Kidney (tissue), 14 donors: ENCODE results near the gene ADGRG2. TPM values are rescaled to one million over a fixed set of nuclear protein-coding genes. Genes with fewer than 3 reads are reported as not detected.

Source experiments
- DNase-seq, 5 donors: peaks; one replicate each; pipeline ENCODE4 v3.0.0-alpha.2; 2013 to 2020
- FAIRE-seq: peaks from 2 replicates; lab custom pipeline; 2012; peaks lifted over from hg19 to GRCh38; lab: Jason Lieb, UNC
- H3K27ac ChIP-seq, 2 donors: one replicate each; pipeline ENCODE4 v1.7.0; 2013; ENCODE audit warnings: low read depth in 2 of 2, low read length in 2 of 2, inconsistent platforms in 1 of 2
- H3K27me3 ChIP-seq: one replicate; pipeline ENCODE4 v1.7.1; 2013; ENCODE audit warnings: low read length, inconsistent platforms; ENCODE audit not compliant: control insufficient read depth, insufficient read depth
- H3K36me3 ChIP-seq, 3 donors: one replicate each; pipeline versions ENCODE4 v1.7.0 to v1.7.1; 2013; ENCODE audit warnings: low read length in 3 of 3, control low read depth in 1 of 3, inconsistent platforms in 1 of 3; ENCODE audit not compliant: insufficient read depth in 3 of 3, control insufficient read depth in 2 of 3
- H3K4me1 ChIP-seq, 3 donors: one replicate each; pipeline versions ENCODE4 v1.7.0 to v1.7.1; 2013; ENCODE audit warnings: low read length in 3 of 3, inconsistent platforms in 1 of 3, low read depth in 1 of 3; ENCODE audit not compliant: control insufficient read depth in 2 of 3, insufficient read depth in 2 of 3
- H3K4me3 ChIP-seq, 3 donors: one replicate each; pipeline versions ENCODE4 v1.7.0 to v1.8.1; 2013; ENCODE audit warnings: low read length in 3 of 3, control low read depth in 1 of 3, inconsistent platforms in 1 of 3
- H3K9ac ChIP-seq, 3 donors: one replicate each; pipeline versions ENCODE4 v1.7.0 to v1.7.1; 2013; ENCODE audit warnings: low read length in 3 of 3, control low read depth in 1 of 3, inconsistent platforms in 1 of 3
- H3K9me3 ChIP-seq, 3 donors: one replicate each; pipeline versions ENCODE4 v1.7.0 to v1.7.1; 2013; ENCODE audit warnings: low read length in 3 of 3, control low read depth in 1 of 3, inconsistent platforms in 1 of 3; ENCODE audit not compliant: control insufficient read depth in 2 of 3, insufficient read depth in 1 of 3
- intact Hi-C: fragments of 100-400 bp; cut with DNase I; formaldehyde crosslinking; loops from one replicate; pipeline ENCODE4 v1.11.1; 2022
- polyA plus RNA-seq: library from polyadenylated mRNA; stranded (reverse); fragments of 350-450 nt; fragmentation: Illumina TruSeq; extraction: RNeasy Lipid Tissue Mini Kit (QIAGEN cat#74804); gene quantifications from one replicate; pipeline ENCODE4 v1.2.3, GENCODE V29; 2014; ENCODE audit warnings: low read depth, low replicate concordance; ENCODE audit not compliant: insufficient read depth
- total RNA-seq: library from RNA; stranded (reverse); fragmentation: NEBNext Ultra II Directional; extraction: Animal tissue kit (Norgen Biotek cat#: 25700); gene quantifications from one replicate; pipeline ENCODE4 v1.2.1, GENCODE V29; 2021
- TF ChIP-seq, protein P1 (sequence below): IDR thresholded peaks from 3 replicates; pipeline ENCODE4 v1.5.1; 2012; ENCODE audit warnings: mild to moderate bottlenecking, moderate library complexity, borderline replicate concordance; ENCODE audit not compliant: insufficient read depth; ENCODE audit errors: extremely low read depth
- donor health status: control.
- donor health status: control.
- donor health status: control.
- donor health status: control.
- donor health status: control.
- donor health status: DM: yes; HTN: yes; CAD: no.
- donor health status: Normal renal cell carcinoma (clear cell type).

ADGRG2 gene
- total and polyA plus RNA-seq, 2 donors from 2014 or later, result 1.2 TPM; not detected in 1

DNA sequence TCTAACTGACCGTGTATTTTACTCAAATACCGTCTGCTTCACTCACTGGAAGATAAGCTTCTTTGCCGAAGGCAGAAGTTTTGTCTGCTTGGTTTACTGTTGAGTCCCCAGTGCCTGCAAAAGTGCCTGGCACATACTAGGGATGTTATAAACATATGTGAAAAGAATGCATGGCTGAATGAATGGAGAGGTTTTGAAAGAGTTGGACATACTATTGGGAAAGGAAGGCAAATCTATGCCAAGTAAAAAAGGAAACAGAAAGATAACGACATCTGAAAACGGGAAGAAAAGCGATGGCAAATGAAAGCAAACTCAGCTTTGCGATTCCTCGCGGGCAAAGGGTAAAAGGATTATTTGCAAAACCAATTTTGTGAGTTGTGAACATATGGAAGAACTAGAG is 21.7 kb downstream of the ADGRG2 start:
- H3K4me3 ChIP-seq, result no peak overlapping the region
- TF ChIP-seq, protein P1, sequence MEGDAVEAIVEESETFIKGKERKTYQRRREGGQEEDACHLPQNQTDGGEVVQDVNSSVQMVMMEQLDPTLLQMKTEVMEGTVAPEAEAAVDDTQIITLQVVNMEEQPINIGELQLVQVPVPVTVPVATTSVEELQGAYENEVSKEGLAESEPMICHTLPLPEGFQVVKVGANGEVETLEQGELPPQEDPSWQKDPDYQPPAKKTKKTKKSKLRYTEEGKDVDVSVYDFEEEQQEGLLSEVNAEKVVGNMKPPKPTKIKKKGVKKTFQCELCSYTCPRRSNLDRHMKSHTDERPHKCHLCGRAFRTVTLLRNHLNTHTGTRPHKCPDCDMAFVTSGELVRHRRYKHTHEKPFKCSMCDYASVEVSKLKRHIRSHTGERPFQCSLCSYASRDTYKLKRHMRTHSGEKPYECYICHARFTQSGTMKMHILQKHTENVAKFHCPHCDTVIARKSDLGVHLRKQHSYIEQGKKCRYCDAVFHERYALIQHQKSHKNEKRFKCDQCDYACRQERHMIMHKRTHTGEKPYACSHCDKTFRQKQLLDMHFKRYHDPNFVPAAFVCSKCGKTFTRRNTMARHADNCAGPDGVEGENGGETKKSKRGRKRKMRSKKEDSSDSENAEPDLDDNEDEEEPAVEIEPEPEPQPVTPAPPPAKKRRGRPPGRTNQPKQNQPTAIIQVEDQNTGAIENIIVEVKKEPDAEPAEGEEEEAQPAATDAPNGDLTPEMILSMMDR, result no peak
- H3K27ac ChIP-seq, result no peak overlapping the region
- DNase-seq (no peak), FAIRE-seq (no peak)
- intact Hi-C loops, result no loop called here
- H3K27me3 ChIP-seq, result no peaks in the 10 kb centered on the region
- H3K4me1 ChIP-seq, result no peaks in the 10 kb centered on the region
- no peak overlapping the region for H3K9ac ChIP-seq
- no peaks in the 10 kb centered on the region for H3K9me3 ChIP-seq
- no peaks in the 10 kb centered on the region for H3K36me3 ChIP-seq

DNA sequence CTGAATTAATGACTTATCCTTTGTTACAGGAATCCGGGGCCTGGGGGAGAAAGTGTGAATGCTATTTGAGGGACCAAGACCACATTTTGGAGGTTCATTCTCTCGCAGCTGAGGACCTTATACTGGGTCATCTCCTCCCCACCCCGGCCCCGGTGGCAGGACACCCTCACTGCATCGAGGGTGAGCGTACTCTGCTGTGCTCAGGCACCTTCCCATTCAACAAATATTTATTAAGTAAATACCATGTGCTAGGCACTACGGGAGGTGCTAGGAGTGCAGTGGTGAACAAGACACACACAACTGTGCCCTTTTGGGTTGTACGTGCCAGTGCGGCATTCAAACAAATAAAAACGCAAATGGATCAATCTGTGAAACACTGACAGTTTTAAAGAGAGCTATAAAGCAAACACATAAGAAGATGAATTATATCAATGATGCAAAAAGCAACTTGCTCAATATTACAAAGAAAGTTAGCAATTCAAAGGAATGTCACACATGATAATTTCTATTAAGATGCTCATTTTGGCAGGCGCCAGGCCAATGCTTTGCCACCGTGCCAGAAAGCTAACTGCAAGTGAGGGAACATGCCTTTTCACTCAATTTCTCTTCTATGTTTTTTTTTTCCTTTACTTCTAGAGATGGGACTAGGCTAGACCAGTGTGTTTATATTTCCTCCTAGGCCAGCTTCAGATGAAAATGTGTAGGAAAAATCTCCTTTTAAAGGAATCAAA is 24.6 kb downstream of the ADGRG2 start:
- FAIRE-seq (no peak), DNase-seq (no peak)
- no peak overlapping the region for H3K9ac ChIP-seq
- H3K27ac ChIP-seq, result no peak overlapping the region
- no peaks in the 10 kb centered on the region for H3K36me3 ChIP-seq
- no peaks in the 10 kb centered on the region for H3K27me3 ChIP-seq
- TF ChIP-seq, protein P1, result no peak
- no peaks in the 10 kb centered on the region for H3K4me1 ChIP-seq
- no peaks in the 10 kb centered on the region for H3K9me3 ChIP-seq
- no peak overlapping the region for H3K4me3 ChIP-seq
- intact Hi-C loops, result no loop called here

- FAIRE-seq (no peak), DNase-seq (no peak)
- no peak overlapping the region for H3K27ac ChIP-seq
- H3K4me3 ChIP-seq, result no peak overlapping the region
- no peaks in the 10 kb centered on the region for H3K9me3 ChIP-seq
- H3K9ac ChIP-seq, result no peak overlapping the region
- TF ChIP-seq, protein P1, result no peak
- H3K27me3 ChIP-seq, result no peaks in the 10 kb centered on the region
- H3K4me1 ChIP-seq, result no peaks in the 10 kb centered on the region
- intact Hi-C loops, result no loop called here
- no peaks in the 10 kb centered on the region for H3K36me3 ChIP-seq
These were observed 25.7 kb downstream of the ADGRG2 start for GRCh38 chrX:19096586-19096985.
